Activated B cell treated with CpG ODN at 0.5 μM for 24 hours (primary cell): ENCODE results near the gene TRIM9. TPM values are rescaled to one million over a fixed set of nuclear protein-coding genes. Genes with fewer than 3 reads are reported as not detected.

Source experiments
- ATAC-seq: fragments of 200-7000 bp; cut with Tn5 transposase; one replicate; pipeline ENCODE4 v1.10.0; 2021; ENCODE audit warnings: low read depth, mild to moderate bottlenecking, moderate library complexity
- CTCF ChIA-PET: fragments of 350-600 bp; sonication (Branson Sonifier 250); formaldehyde crosslinking; loops from one replicate; lab custom pipeline; 2021; ENCODE audit warnings: antibody characterized with exemption; lab: Charles Lee
- POLR2A ChIA-PET: fragments of 350-600 bp; sonication (Branson Sonifier 250); formaldehyde crosslinking; loops from one replicate; lab custom pipeline; 2021; ENCODE audit warnings: antibody characterized with exemption; lab: Charles Lee
- DNase-seq: peaks from one replicate; pipeline ENCODE4 v3.0.0; 2022
- H3K27ac Mint-ChIP-seq: one replicate; pipeline ENCODE4 v1.8.0; 2020; ENCODE audit warnings: mixed read lengths
- H3K27me3 Mint-ChIP-seq: one replicate; pipeline ENCODE4 v1.8.0; 2021; ENCODE audit warnings: mixed read lengths
- H3K36me3 Mint-ChIP-seq: one replicate; pipeline ENCODE4 v1.8.0; 2021; ENCODE audit warnings: low read depth, mixed read lengths
- H3K4me1 Mint-ChIP-seq: one replicate; pipeline ENCODE4 v1.8.0; 2021; ENCODE audit warnings: mixed read lengths
- H3K4me3 Mint-ChIP-seq: one replicate; pipeline ENCODE4 v1.8.0; 2020; ENCODE audit warnings: mild to moderate bottlenecking, mixed read lengths
- H3K9me3 Mint-ChIP-seq: one replicate; pipeline ENCODE4 v1.8.0; 2020; ENCODE audit warnings: mixed read lengths
- intact Hi-C: fragments of 100-400 bp; cut with micrococcal nuclease; formaldehyde crosslinking; loops from one replicate; pipeline ENCODE4 v1.15.1; 2024
- total RNA-seq: library from RNA; stranded (reverse); gene quantifications from 2 replicates; pipeline ENCODE4 v1.2.3, GENCODE V29; 2022
- TF ChIP-seq, protein P1 (sequence below): fragments of 200-600 bp; IDR thresholded peaks from one replicate; pipeline ENCODE4 v1.8.0; 2022; ENCODE audit warnings: antibody characterized with exemption, mild to moderate bottlenecking

The TRIM9 gene
- total RNA-seq, 1 donor from 2014 or later, result 0.67 TPM

DNA sequence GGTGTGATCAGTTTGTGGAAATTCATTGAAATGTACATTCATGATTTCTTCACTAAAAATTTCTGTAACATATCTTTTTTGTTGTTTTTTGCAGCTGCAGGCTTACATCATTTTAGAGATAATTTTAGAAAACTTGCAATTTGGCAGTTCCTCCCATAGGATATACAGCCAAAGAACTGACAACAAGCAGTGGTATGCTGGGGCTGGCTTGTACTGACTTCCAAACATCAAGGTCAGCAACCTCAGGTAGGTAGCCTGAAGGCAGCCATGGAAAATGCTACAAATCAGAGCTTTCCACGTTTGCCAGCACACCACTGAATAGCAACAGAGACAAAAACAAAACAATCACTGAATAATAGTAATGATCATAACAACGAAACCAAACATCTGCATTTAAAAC is 21.2 kb downstream of the TRIM9 start:
- Mint-ChIP-seq H3K4me1 (no peaks in the 10 kb centered on the region), H3K27me3 (peaks cover 3% of the 10 kb centered on the region), H3K36me3 (no peaks in the 10 kb centered on the region), H3K27ac (no peak overlapping the region), H3K4me3 (no peak overlapping the region), H3K9me3 (peaks cover 2% of the 10 kb centered on the region)
- DNase-seq, result no peak
- intact Hi-C loops, result no loop called here
- POLR2A ChIA-PET, result no interaction called here
- TF ChIP-seq, protein P1, sequence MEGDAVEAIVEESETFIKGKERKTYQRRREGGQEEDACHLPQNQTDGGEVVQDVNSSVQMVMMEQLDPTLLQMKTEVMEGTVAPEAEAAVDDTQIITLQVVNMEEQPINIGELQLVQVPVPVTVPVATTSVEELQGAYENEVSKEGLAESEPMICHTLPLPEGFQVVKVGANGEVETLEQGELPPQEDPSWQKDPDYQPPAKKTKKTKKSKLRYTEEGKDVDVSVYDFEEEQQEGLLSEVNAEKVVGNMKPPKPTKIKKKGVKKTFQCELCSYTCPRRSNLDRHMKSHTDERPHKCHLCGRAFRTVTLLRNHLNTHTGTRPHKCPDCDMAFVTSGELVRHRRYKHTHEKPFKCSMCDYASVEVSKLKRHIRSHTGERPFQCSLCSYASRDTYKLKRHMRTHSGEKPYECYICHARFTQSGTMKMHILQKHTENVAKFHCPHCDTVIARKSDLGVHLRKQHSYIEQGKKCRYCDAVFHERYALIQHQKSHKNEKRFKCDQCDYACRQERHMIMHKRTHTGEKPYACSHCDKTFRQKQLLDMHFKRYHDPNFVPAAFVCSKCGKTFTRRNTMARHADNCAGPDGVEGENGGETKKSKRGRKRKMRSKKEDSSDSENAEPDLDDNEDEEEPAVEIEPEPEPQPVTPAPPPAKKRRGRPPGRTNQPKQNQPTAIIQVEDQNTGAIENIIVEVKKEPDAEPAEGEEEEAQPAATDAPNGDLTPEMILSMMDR, result no peak
- ATAC-seq, result no peak
- CTCF ChIA-PET, result no interaction called here

GRCh38 chr14:51072976-51073375 is 21.9 kb downstream of the TRIM9 start:
- H3K27ac Mint-ChIP-seq, result no peak overlapping the region
- H3K27me3 Mint-ChIP-seq, result peaks cover 3% of the 10 kb centered on the region
- no peak for DNase-seq
- H3K36me3 Mint-ChIP-seq, result no peaks in the 10 kb centered on the region
- intact Hi-C loops, result no loop called here
- ChIA-PET POLR2A (no interaction called here), CTCF (no interaction called here)
- peaks cover 2% of the 10 kb centered on the region for H3K9me3 Mint-ChIP-seq
- no peaks in the 10 kb centered on the region for H3K4me1 Mint-ChIP-seq
- ATAC-seq, result no peak
- TF ChIP-seq, protein P1, result no peak
- no peak overlapping the region for H3K4me3 Mint-ChIP-seq

- intact Hi-C loops, result no loop called here
- Mint-ChIP-seq H3K9me3 (peaks cover 2% of the 10 kb centered on the region), H3K4me1 (no peaks in the 10 kb centered on the region), H3K27me3 (peaks cover 3% of the 10 kb centered on the region), H3K27ac (no peak overlapping the region), H3K36me3 (no peaks in the 10 kb centered on the region), H3K4me3 (no peak overlapping the region)
- DNase-seq (no peak), ATAC-seq (no peak)
- POLR2A ChIA-PET, result interaction anchor here (0.6 kb wide), 1 partner anchor 10 kb away, joined by 4 read pairs; no protein-coding TSS in a partner anchor
- TF ChIP-seq, protein P1, result no peak
- CTCF ChIA-PET, result no interaction called here
Observed at GRCh38 chr14:51071857-51072256, 23.0 kb downstream of the TRIM9 start.

GRCh38 chr14:51070726-51071125 is 24.2 kb downstream of the TRIM9 start:
- no peaks in the 10 kb centered on the region for H3K36me3 Mint-ChIP-seq
- POLR2A ChIA-PET, result no interaction called here

GRCh38 chr14:51069055-51069454 is 25.9 kb downstream of the TRIM9 start:
- intact Hi-C loops, result no loop called here
- CTCF ChIA-PET, result no interaction called here

More at GRCh38 chr14:51070726-51071125, 24.2 kb downstream of the TRIM9 start:
- Mint-ChIP-seq H3K4me1 (no peaks in the 10 kb centered on the region), H3K4me3 (no peak overlapping the region), H3K9me3 (peaks cover 2% of the 10 kb centered on the region), H3K27ac (no peak overlapping the region), H3K27me3 (no peaks in the 10 kb centered on the region)
- ATAC-seq, result no peak
- intact Hi-C loops, result no loop called here
- CTCF ChIA-PET, result no interaction called here
- TF ChIP-seq, protein P1, result no peak
- DNase-seq, result no peak

More at GRCh38 chr14:51069055-51069454, 25.9 kb downstream of the TRIM9 start:
- Mint-ChIP-seq H3K27ac (no peak overlapping the region), H3K27me3 (no peaks in the 10 kb centered on the region), H3K9me3 (peaks cover 2% of the 10 kb centered on the region), H3K4me3 (no peak overlapping the region), H3K36me3 (no peaks in the 10 kb centered on the region), H3K4me1 (no peaks in the 10 kb centered on the region)
- POLR2A ChIA-PET, result no interaction called here
- DNase-seq, result no peak
- TF ChIP-seq, protein P1, result no peak
- no peak for ATAC-seq
